Activated CD8-positive, alpha-beta T cell treated with anti-CD3 and anti-CD28 coated beads for 36 hours (primary cell): ENCODE measurements around the gene TMEM63B. TPM values are rescaled to one million over a fixed set of nuclear protein-coding genes. Genes with fewer than 3 reads are reported as not detected.
"Not testable (repeated sequence)": the region's sequence is repeated elsewhere in the genome, so short reads cannot be mapped to it uniquely, and the experiment has no call there.

Experiments
- ATAC-seq: fragments of 200-7000 bp; cut with Tn5 transposase; one replicate; pipeline ENCODE4 v1.10.0; 2021; ENCODE audit warnings: mild to moderate bottlenecking, moderate library complexity
- CTCF ChIA-PET: fragments of 350-600 bp; sonication (Branson Sonifier 250); formaldehyde crosslinking; loops from one replicate; lab custom pipeline; 2021; ENCODE audit warnings: antibody characterized with exemption; lab: Charles Lee
- POLR2A ChIA-PET: fragments of 350-600 bp; sonication (Branson Sonifier 250); formaldehyde crosslinking; loops from one replicate; lab custom pipeline; 2021; ENCODE audit warnings: antibody characterized with exemption; lab: Charles Lee
- DNase-seq: peaks from one replicate; pipeline ENCODE4 v3.0.0-alpha.2; 2020
- H3K27ac Mint-ChIP-seq: one replicate; pipeline ENCODE4 v1.8.0; 2021; ENCODE audit warnings: mild to moderate bottlenecking, mixed read lengths
- H3K27me3 Mint-ChIP-seq: one replicate; pipeline ENCODE4 v1.8.0; 2021; ENCODE audit warnings: mixed read lengths
- H3K36me3 Mint-ChIP-seq: one replicate; pipeline ENCODE4 v1.8.0; 2021; ENCODE audit warnings: low read depth, mixed read lengths
- H3K4me1 Mint-ChIP-seq: one replicate; pipeline ENCODE4 v1.8.0; 2021; ENCODE audit warnings: low read depth, mixed read lengths
- H3K4me3 Mint-ChIP-seq: one replicate; pipeline ENCODE4 v1.8.0; 2021; ENCODE audit warnings: mild to moderate bottlenecking, moderate library complexity, mixed read lengths
- H3K9me3 Mint-ChIP-seq: one replicate; pipeline ENCODE4 v1.8.0; 2021; ENCODE audit warnings: mixed read lengths
- intact Hi-C: fragments of 100-400 bp; cut with micrococcal nuclease; formaldehyde crosslinking; loops from one replicate; pipeline ENCODE4 v1.10.0; 2022
- total RNA-seq, 2 experiments: library from RNA; stranded (reverse); gene quantifications; one replicate each; pipeline ENCODE4 v1.2.3, GENCODE V29; 2021
- TF ChIP-seq, protein P1 (sequence below): fragments of 200-600 bp; IDR thresholded peaks from one replicate; pipeline ENCODE4 v1.8.0; 2022; ENCODE audit warnings: antibody characterized with exemption, mild to moderate bottlenecking

TMEM63B gene
- total RNA-seq, 2 experiments from 2014 or later = 9.1 to 12.9 TPM

DNA sequence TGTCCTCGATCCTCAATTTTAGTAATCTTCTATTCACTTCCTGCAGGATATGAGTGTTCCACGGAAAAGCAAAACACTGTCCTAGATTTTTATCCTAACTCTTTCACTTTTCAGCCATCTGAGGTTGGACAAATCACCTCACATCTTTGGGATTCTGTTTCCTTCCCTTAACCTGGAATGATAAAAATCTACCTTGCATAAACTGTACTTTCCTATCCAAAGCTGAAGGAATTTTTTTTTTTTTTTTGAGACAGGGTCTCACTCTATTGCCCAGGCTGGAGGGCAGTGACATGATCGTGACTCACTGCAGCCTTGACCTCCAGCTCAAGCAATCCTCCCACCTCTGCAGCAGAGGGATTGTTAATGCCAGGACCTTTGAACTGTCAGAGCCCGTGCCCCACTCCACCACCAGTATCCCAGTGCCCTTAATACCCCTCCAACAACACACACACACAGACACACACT, 51.8 kb downstream of the TMEM63B start:
- TF ChIP-seq, protein P1, sequence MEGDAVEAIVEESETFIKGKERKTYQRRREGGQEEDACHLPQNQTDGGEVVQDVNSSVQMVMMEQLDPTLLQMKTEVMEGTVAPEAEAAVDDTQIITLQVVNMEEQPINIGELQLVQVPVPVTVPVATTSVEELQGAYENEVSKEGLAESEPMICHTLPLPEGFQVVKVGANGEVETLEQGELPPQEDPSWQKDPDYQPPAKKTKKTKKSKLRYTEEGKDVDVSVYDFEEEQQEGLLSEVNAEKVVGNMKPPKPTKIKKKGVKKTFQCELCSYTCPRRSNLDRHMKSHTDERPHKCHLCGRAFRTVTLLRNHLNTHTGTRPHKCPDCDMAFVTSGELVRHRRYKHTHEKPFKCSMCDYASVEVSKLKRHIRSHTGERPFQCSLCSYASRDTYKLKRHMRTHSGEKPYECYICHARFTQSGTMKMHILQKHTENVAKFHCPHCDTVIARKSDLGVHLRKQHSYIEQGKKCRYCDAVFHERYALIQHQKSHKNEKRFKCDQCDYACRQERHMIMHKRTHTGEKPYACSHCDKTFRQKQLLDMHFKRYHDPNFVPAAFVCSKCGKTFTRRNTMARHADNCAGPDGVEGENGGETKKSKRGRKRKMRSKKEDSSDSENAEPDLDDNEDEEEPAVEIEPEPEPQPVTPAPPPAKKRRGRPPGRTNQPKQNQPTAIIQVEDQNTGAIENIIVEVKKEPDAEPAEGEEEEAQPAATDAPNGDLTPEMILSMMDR = no peak
- no peak overlapping the region for H3K4me3 Mint-ChIP-seq
- peaks cover 12% of the 10 kb centered on the region for H3K4me1 Mint-ChIP-seq
- H3K27ac Mint-ChIP-seq = no peak overlapping the region
- intact Hi-C loops = no loop called here
- H3K9me3 Mint-ChIP-seq = no peaks in the 10 kb centered on the region
- H3K27me3 Mint-ChIP-seq = no peaks in the 10 kb centered on the region
- no peak for ATAC-seq
- POLR2A ChIA-PET = no interaction called here
- no peak for DNase-seq
- CTCF ChIA-PET = interaction anchor here (0.9 kb wide), 1 partner anchor 12 kb away, joined by 3 read pairs; no protein-coding TSS in a partner anchor
- H3K36me3 Mint-ChIP-seq = no peaks in the 10 kb centered on the region

DNA sequence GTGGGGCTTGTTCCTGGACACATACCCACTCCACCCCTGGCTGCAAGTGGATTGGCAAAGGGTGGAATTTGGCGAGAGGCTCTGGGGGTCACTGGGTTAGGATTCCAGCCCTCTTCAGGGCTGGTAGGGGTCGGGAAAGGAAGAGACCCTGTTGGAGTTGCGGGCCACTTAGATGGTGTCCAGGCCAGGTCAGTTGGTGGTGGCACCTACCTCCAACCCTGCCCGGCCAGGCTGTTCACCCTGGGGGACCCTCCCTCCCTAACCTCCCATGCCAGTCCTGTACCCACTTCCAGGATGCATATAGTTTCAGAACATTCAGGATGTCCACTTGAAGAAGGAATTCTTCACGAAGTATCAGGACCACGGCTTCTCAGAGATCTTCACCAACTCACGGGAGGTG, 52.3 kb downstream of the TMEM63B start:
- no peaks in the 10 kb centered on the region for H3K9me3 Mint-ChIP-seq
- H3K4me3 Mint-ChIP-seq = no peak overlapping the region
- H3K27me3 Mint-ChIP-seq = no peaks in the 10 kb centered on the region
- intact Hi-C loops = no loop called here
- TF ChIP-seq, protein P1 = no peak
- ATAC-seq (no peak), DNase-seq (no peak)
- peaks cover 12% of the 10 kb centered on the region for H3K4me1 Mint-ChIP-seq
- no peaks in the 10 kb centered on the region for H3K36me3 Mint-ChIP-seq
- CTCF ChIA-PET = interaction anchor here (0.9 kb wide), 1 partner anchor 11 kb away, joined by 3 read pairs; no protein-coding TSS in a partner anchor
- POLR2A ChIA-PET = interaction anchor here (1.2 kb wide), 1 partner anchor 67 kb away, joined by 10 read pairs; the partner anchor contains the start of gene HSP90AB1
- H3K27ac Mint-ChIP-seq = no peak overlapping the region

DNA sequence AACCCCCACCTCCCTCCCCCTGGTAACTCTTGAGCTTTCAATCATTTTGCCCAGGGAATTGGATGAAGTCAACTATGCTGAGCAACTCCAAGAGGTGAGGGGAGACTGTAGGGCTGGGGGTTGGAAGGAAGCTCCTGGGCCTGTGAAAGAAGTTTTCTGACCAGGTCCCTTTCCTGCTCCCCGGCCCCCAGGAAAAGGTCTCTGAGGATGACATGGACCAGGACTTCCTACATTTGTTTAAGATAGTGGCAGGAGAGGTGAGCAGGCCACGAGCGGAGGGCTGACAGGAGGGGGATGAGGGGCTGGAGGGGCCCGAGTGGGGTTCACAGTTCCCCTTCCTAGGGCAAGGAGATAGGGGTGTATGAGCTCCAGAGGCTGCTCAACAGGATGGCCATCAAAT, 53.1 kb downstream of the TMEM63B start:
- Mint-ChIP-seq H3K9me3 (no peaks in the 10 kb centered on the region), H3K27me3 (no peaks in the 10 kb centered on the region), H3K4me3 (no peak overlapping the region), H3K36me3 (no peaks in the 10 kb centered on the region), H3K27ac (no peak overlapping the region), H3K4me1 (peaks cover 14% of the 10 kb centered on the region)
- no peak for DNase-seq
- ChIA-PET POLR2A (interaction anchor here (0.8 to 1.2 kb wide), 2 partner anchors 8 to 67 kb away, joined by 3 to 10 read pairs; partner anchors contain the start of gene HSP90AB1), CTCF (interaction anchor here (1.0 kb wide), 1 partner anchor 8 kb away, joined by 3 read pairs; no protein-coding TSS in a partner anchor)
- TF ChIP-seq, protein P1 = no peak
- intact Hi-C loops = no loop called here
- ATAC-seq = no peak

DNA sequence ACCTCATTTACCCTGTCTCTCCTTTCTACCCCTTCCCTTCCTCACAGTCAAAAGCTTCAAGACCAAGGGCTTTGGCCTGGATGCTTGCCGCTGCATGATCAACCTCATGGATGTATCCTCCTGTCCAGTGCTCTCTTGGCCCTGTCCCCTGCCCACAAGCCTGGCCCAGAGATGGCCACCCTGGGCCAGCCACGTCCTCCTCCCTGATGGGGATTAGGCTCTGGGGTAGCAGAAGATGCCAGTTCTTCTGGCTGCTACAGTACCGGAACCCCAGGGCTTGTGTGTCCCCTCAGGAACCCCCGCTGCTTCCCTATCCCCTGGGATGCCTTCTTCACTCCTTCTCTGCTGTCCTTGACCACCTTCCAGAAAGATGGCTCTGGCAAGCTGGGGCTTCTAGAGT, 53.5 kb downstream of the TMEM63B start:
- H3K27me3 Mint-ChIP-seq = no peaks in the 10 kb centered on the region
- intact Hi-C loops = no loop called here
- TF ChIP-seq, protein P1 = no peak
- no peaks in the 10 kb centered on the region for H3K9me3 Mint-ChIP-seq
- CTCF ChIA-PET = interaction anchor here (1.0 kb wide), 1 partner anchor 8 kb away, joined by 3 read pairs; no protein-coding TSS in a partner anchor
- POLR2A ChIA-PET = interaction anchor here (0.6 to 1.2 kb wide), 3 partner anchors 8 to 66 kb away, joined by 3 to 10 read pairs (median 4); partner anchors contain the start of gene HSP90AB1
- DNase-seq (no peak), ATAC-seq (no peak)
- no peak overlapping the region for H3K4me3 Mint-ChIP-seq
- peaks cover 17% of the 10 kb centered on the region for H3K4me1 Mint-ChIP-seq
- no peaks in the 10 kb centered on the region for H3K36me3 Mint-ChIP-seq
- H3K27ac Mint-ChIP-seq = no peak overlapping the region

DNA sequence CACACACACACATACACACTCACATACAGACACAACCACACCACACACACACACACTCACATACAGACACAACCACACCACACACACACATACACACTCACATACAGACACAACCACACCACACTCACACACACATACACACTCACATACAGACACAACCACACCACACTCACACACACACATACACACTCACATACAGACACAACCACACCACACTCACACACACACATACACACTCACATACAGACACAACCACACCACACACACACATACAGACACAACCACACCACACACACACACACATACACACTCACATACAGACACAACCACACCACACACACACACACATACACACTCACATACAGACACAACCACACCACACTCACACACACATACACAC, 54.4 kb downstream of the TMEM63B start:
- H3K4me3 Mint-ChIP-seq, ATAC-seq, intact Hi-C loops, H3K36me3 Mint-ChIP-seq, DNase-seq, H3K9me3 Mint-ChIP-seq, H3K27ac Mint-ChIP-seq, H3K27me3 Mint-ChIP-seq: not testable (repeated sequence)
- H3K4me1 Mint-ChIP-seq = peaks cover 20% of the 10 kb centered on the region
- ChIA-PET POLR2A (interaction anchor here (0.7 kb wide), 1 partner anchor 119 kb away, joined by 3 read pairs; no protein-coding TSS in a partner anchor), CTCF (interaction anchor here (1.1 kb wide), 1 partner anchor 9 kb away, joined by 5 read pairs; no protein-coding TSS in a partner anchor)
